Mucosa of stomach (tissue), 1 donor: Measurements from ENCODE around the gene RNF157.

Experiments
- H3K27me3 ChIP-seq: one replicate; pipeline ENCODE4 v1.7.0; 2013; ENCODE audit warnings: mild to moderate bottlenecking, low read length; ENCODE audit not compliant: control insufficient read depth, insufficient read depth
- H3K36me3 ChIP-seq: one replicate; pipeline ENCODE4 v1.7.0; 2013; ENCODE audit warnings: low read length; ENCODE audit not compliant: control insufficient read depth, insufficient read depth
- H3K4me1 ChIP-seq: one replicate; pipeline ENCODE4 v1.7.0; 2013; ENCODE audit warnings: mild to moderate bottlenecking, low read length; ENCODE audit not compliant: control insufficient read depth, insufficient read depth
- H3K4me3 ChIP-seq: one replicate; pipeline ENCODE4 v1.7.0; 2013; ENCODE audit warnings: low read length
- H3K9ac ChIP-seq: one replicate; pipeline ENCODE4 v1.7.0; 2013; ENCODE audit warnings: mild to moderate bottlenecking, low read length, moderate library complexity
- H3K9me3 ChIP-seq: one replicate; pipeline ENCODE4 v1.7.0; 2013; ENCODE audit warnings: mild to moderate bottlenecking, low read length, moderate library complexity; ENCODE audit not compliant: control insufficient read depth
- donor health status: Pancreatic carcinoma.

The RNF157 gene

DNA sequence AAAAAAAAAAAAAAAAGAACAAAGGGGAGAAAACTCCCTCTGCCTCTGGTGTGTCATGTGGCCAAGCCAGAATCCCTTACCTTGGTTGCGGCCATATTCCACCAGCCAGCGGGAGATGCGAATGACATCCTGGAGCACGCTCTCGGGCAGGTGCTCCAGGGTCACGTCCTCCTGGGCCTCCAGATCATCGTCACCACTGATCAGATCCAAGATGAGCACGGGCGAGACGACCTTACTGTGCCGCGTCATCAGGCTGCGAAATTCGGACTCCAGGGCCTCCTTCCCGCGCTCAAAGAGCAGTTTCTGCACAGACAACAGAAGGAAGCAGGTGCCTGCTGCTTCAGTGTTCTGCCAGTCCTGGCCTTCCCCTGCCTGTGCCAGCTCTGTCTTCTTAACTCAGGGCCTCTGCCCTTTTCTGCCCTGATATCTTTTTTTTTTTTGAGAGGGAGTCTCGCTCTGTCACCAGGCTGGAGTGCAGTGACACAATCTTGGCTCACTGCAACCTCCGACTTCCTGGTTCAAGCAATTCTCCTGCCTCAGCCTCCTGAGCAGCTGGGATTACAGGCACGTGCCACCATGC is 142.5 kb downstream of the RNF157 start:
- Histone ChIP-seq H3K27me3 (no peaks in the 10 kb centered on the region), H3K36me3 (peaks cover 12% of the 10 kb centered on the region), H3K4me1 (peaks cover 3% of the 10 kb centered on the region), H3K9ac (no peak overlapping the region), H3K9me3 (no peaks in the 10 kb centered on the region), H3K4me3 (no peak overlapping the region)

- no peaks in the 10 kb centered on the region for H3K9me3 ChIP-seq
- H3K27me3 ChIP-seq: no peaks in the 10 kb centered on the region
- H3K4me3 ChIP-seq: no peak overlapping the region
- no peaks in the 10 kb centered on the region for H3K4me1 ChIP-seq
- H3K36me3 ChIP-seq: peaks cover 6% of the 10 kb centered on the region
- H3K9ac ChIP-seq: no peak overlapping the region
Measured at GRCh38 chr17:76095943-76096342, 144.3 kb downstream of the RNF157 start.

DNA sequence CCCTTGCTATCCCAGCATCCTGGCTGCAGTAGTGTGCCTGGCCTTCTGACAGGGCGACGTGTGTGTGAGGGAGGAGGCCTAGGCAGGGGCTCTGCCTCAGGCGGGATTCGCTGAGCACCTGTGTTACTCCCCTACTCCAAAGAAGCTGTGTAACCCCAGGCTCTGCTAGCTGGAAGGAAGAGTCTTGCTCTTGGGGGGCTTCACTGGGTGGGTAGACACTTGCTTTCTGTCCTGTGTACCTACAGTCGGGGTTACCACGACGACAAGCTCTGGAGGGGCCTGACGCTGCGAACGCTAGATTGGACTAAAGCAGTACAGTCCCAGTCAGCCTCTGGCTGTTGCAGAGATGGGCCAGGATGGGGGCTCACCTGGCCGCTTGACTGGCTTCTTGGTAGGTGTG is 146.2 kb downstream of the RNF157 start:
- no peak overlapping the region for H3K9ac ChIP-seq
- no peaks in the 10 kb centered on the region for H3K9me3 ChIP-seq
- H3K4me3 ChIP-seq: no peak overlapping the region
- H3K36me3 ChIP-seq: peaks cover 6% of the 10 kb centered on the region
- H3K4me1 ChIP-seq: no peaks in the 10 kb centered on the region
- H3K27me3 ChIP-seq: no peaks in the 10 kb centered on the region

GRCh38 chr17:76092526-76093413 is 147.5 kb downstream of the RNF157 start:
- no peak overlapping the region for H3K4me3 ChIP-seq
- H3K36me3 ChIP-seq: peaks cover 6% of the 10 kb centered on the region
- H3K9ac ChIP-seq: no peak overlapping the region
- H3K9me3 ChIP-seq: no peaks in the 10 kb centered on the region
- H3K27me3 ChIP-seq: no peaks in the 10 kb centered on the region
- no peaks in the 10 kb centered on the region for H3K4me1 ChIP-seq
